Measurements from ENCODE around the gene DLGAP4. TPM values are rescaled to one million over a fixed set of nuclear protein-coding genes. Genes with fewer than 3 reads are reported as not detected.

The DLGAP4 gene
- total and polyA plus RNA-seq, 2 of the 13 experiments (the other 11 are each of a cell fraction or from before 2014, with no cell fraction given) = 15.2 to 26.7 TPM

DNA sequence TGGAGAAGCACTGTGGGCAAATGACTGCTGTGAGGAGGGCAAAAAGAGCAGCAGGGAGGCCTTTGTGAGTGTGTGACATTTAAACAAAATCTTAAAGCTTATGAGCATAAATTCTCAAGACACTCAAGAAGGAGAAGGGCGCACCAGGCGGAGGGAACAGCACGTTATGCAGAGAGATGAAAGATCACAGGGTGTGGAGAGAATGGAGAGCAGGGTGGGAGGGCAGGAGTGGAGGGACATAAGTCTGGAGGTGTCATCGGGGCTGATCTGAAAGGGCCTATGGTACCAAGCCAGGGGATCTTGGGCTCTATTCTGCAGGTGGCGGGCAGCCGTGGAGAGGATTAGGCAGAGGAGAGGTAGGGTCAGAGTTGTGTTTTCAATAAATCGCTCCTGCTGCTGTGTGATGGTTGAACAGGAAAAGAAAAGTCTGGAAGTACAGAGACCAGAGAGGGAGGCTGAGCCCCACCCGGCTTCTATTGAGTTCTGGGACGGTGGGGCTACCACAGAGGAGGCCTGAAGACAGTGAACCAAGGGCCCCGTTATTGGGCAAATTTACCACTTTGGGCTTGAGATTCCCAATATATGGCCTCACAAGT is 24.3 kb upstream of the DLGAP4 start:
- 55% methylated on average over 10 of the region's 10 CpGs for WGBS (ENCODE audit: low lambda C conversion rate)
- POLR2A ChIA-PET = no interaction called here
- TF ChIP-seq ZNF225 (CRISPR knock-in tag; IDR thresholded peaks at IDR 0.05) (no peak), NCOA5 (CRISPR knock-in tag; IDR thresholded peaks at IDR 0.05) (no peak), ZNF746 (CRISPR knock-in tag; IDR thresholded peaks at IDR 0.05) (no peak), MLLT10 (CRISPR knock-in tag; IDR thresholded peaks at IDR 0.05) (no peak), ZMAT3 (CRISPR knock-in tag; conservative IDR thresholded peaks at IDR 0.05) (no peak), FOSL2 (CRISPR knock-in tag; IDR thresholded peaks at IDR 0.05) (no peak), ZKSCAN1 (IDR thresholded peaks at IDR 0.05; ENCODE audit: low read length) (no peak), GFI1 (CRISPR knock-in tag; IDR thresholded peaks at IDR 0.05; ENCODE audit: borderline replicate concordance) (no peak), ZNF263 (CRISPR knock-in tag; IDR thresholded peaks at IDR 0.05) (no peak), RNF2 (conservative IDR thresholded peaks at IDR 0.05; ENCODE audit: low read depth) (no peak), ZSCAN29 (CRISPR knock-in tag; conservative IDR thresholded peaks at IDR 0.05) (no peak), TEAD2 (CRISPR knock-in tag; IDR thresholded peaks at IDR 0.05) (no peak), MIER3 (CRISPR knock-in tag; IDR thresholded peaks at IDR 0.05; ENCODE audit: borderline replicate concordance) (no peak)
- TF ChIP-seq, protein P1, sequence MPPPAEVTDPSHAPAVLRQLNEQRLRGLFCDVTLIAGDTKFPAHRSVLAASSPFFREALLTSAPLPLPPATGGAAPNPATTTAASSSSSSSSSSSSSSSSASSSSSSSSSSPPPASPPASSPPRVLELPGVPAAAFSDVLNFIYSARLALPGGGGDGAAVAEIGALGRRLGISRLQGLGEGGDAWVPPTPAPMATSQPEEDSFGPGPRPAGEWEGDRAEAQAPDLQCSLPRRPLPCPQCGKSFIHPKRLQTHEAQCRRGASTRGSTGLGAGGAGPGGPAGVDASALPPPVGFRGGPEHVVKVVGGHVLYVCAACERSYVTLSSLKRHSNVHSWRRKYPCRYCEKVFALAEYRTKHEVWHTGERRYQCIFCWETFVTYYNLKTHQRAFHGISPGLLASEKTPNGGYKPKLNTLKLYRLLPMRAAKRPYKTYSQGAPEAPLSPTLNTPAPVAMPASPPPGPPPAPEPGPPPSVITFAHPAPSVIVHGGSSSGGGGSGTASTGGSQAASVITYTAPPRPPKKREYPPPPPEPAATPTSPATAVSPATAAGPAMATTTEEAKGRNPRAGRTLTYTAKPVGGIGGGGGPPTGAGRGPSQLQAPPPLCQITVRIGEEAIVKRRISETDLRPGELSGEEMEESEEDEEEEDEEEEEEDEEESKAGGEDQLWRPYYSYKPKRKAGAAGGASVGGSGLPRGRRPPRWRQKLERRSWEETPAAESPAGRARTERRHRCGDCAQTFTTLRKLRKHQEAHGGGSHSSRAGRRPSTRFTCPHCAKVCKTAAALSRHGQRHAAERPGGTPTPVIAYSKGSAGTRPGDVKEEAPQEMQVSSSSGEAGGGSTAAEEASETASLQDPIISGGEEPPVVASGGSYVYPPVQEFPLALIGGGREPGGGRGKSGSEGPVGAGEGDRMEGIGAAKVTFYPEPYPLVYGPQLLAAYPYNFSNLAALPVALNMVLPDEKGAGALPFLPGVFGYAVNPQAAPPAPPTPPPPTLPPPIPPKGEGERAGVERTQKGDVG (CRISPR knock-in tag; IDR thresholded peaks at IDR 0.05; ENCODE audit: borderline replicate concordance) = no peak
- TF ChIP-seq, protein P2, sequence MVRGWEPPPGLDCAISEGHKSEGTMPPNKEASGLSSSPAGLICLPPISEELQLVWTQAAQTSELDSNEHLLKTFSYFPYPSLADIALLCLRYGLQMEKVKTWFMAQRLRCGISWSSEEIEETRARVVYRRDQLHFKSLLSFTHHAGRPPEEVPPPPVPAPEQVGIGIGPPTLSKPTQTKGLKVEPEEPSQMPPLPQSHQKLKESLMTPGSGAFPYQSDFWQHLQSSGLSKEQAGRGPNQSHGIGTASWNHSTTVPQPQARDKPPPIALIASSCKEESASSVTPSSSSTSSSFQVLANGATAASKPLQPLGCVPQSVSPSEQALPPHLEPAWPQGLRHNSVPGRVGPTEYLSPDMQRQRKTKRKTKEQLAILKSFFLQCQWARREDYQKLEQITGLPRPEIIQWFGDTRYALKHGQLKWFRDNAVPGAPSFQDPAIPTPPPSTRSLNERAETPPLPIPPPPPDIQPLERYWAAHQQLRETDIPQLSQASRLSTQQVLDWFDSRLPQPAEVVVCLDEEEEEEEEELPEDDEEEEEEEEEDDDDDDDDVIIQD (CRISPR knock-in tag; IDR thresholded peaks at IDR 0.05; ENCODE audit: low read depth) = no peak
- TF ChIP-seq, protein P3, sequence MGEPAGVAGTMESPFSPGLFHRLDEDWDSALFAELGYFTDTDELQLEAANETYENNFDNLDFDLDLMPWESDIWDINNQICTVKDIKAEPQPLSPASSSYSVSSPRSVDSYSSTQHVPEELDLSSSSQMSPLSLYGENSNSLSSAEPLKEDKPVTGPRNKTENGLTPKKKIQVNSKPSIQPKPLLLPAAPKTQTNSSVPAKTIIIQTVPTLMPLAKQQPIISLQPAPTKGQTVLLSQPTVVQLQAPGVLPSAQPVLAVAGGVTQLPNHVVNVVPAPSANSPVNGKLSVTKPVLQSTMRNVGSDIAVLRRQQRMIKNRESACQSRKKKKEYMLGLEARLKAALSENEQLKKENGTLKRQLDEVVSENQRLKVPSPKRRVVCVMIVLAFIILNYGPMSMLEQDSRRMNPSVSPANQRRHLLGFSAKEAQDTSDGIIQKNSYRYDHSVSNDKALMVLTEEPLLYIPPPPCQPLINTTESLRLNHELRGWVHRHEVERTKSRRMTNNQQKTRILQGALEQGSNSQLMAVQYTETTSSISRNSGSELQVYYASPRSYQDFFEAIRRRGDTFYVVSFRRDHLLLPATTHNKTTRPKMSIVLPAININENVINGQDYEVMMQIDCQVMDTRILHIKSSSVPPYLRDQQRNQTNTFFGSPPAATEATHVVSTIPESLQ (CRISPR knock-in tag; conservative IDR thresholded peaks at IDR 0.05) = no peak
- TF ChIP-seq, protein P4, sequence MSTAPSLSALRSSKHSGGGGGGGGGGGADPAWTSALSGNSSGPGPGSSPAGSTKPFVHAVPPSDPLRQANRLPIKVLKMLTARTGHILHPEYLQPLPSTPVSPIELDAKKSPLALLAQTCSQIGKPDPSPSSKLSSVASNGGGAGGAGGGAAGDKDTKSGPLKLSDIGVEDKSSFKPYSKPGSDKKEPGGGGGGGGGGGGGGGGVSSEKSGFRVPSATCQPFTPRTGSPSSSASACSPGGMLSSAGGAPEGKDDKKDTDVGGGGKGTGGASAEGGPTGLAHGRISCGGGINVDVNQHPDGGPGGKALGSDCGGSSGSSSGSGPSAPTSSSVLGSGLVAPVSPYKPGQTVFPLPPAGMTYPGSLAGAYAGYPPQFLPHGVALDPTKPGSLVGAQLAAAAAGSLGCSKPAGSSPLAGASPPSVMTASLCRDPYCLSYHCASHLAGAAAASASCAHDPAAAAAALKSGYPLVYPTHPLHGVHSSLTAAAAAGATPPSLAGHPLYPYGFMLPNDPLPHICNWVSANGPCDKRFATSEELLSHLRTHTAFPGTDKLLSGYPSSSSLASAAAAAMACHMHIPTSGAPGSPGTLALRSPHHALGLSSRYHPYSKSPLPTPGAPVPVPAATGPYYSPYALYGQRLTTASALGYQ (CRISPR knock-in tag; IDR thresholded peaks at IDR 0.05) = no peak

More for the DNA sequence above, 24.3 kb upstream of the DLGAP4 start:
- no peaks in the 10 kb centered on the region for H3K9me3 ChIP-seq (ENCODE audit: low read length)
- no peak overlapping the region for H3K4me3 ChIP-seq (replicated peaks in 1 of 3; ENCODE audit: insufficient read depth in 1 of 3, low read depth in 2 of 3, low read length in 3 of 3)
- peaks cover 0 to 12% of the 10 kb centered on the region in 2 experiments; a peak in 2 of 5 replicates for H3K27me3 ChIP-seq (ENCODE audit: control insufficient read depth in 1 of 2, insufficient read depth in 2 of 2, low read length in 2 of 2)
- H3K79me2 ChIP-seq (ENCODE audit: insufficient read depth, low read length) = no peaks in the 10 kb centered on the region
- no peak for ATAC-seq
- FAIRE-seq = no peak
- in situ Hi-C loops (cut with HindIII; ENCODE audit: extremely low pct_ligation_motif_present, low pct_unique_long_range_greater_than_20kb) = loop anchor here (10.0 kb wide), 1 partner anchor 63 kb away; no protein-coding TSS in a partner anchor
- no peak for DNase-seq (ENCODE audit: low spot score)
- CTCF ChIA-PET (ENCODE audit: low intra/inter-chr PET ratio, low total read pairs) = no interaction called here
- no peaks in the 10 kb centered on the region for H4K20me1 ChIP-seq (ENCODE audit: insufficient read depth, low read length)
- no peak overlapping the region for H3K4me2 ChIP-seq (ENCODE audit: low read depth, low read length)
- no peak overlapping the region for H3K27ac ChIP-seq (ENCODE audit: extremely low read length, insufficient read depth, low read length)
- peaks cover 0 to 2% of the 10 kb centered on the region in 2 experiments; a peak in 2 of 5 replicates for H3K36me3 ChIP-seq (replicated peaks in 1 of 2; ENCODE audit: control insufficient read depth in 1 of 2, insufficient read depth in 2 of 2, low read length in 2 of 2)
- H2AFZ ChIP-seq (ENCODE audit: low read length) = no peak overlapping the region
- intact Hi-C loops (cut with micrococcal nuclease; ENCODE audit: unreplicated experiment) = no loop called here
- no peak overlapping the region for H3K9ac ChIP-seq (ENCODE audit: insufficient read depth, low read depth, low read length)
- no peaks in the 10 kb centered on the region for H3K4me1 ChIP-seq (ENCODE audit: insufficient read depth, low read length)
- BruUV-seq (replicated peaks) = no TSS peak

All from HepG2 (cell line).